Stimulated activated CD4-positive, alpha-beta T cell treated with anti-CD3 and anti-CD28 coated beads, Interleukin-2, amount 100 ng/mL, for 24 hours (primary cell): ENCODE results near the gene NFAM1.

ENCODE experiments used
- DNase-seq, 2 donors: peaks; one replicate each; pipeline ENCODE4 v3.0.0-alpha.2; 2020

Gene NFAM1

DNA sequence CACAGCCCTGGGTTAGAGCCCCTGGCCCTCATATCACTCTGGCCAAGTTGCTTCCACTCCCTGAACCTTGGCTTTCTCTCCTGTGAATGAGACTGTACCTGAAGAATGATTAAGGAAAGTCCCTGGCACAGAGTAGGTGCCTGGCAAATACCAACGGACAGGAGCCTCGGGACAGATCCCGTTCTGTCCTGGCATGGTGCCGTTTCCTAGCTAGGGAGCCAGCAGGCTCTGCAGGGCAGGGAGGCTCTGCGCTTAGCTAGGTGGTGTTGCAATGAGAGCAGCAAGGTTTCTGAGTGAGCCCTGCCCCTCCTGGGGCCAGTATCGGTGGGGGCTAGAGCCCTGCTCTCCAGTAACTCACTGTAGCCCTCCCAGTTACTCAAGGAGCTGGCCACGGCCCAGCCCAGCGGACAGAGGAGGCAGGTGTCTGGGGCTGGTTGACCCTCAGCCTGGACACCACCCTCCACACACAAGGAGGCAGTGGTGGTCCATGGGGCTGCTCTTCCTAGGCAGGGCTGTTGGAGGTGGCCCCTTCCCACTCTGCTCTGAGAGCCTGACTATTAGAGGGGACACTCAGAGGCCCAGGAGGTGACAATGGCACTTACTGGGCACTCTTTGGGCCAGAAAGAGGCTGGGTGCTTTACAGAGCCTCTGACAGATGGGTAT is 74.4 kb downstream of the NFAM1 start:
- no peak for DNase-seq

DNA sequence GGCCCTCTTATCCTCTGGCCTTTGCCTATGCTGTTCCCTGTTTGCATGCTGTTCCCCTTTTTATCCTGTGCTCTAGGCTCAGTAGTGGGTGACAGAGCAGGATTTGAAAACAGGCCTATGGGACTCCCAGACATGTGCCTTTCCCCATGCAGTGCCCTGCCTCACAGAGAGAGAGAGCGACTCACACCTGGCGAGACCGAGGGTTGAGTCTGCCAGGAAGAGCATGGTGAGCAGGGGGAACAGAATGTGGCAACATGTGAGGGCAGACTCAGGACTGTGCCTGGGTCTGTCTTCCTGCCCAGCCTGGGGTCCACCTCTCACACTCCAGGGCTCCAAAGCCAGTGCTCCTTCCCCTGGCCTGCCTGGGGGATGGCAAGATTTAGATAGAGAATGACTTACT is 75.0 kb downstream of the NFAM1 start:
- no peak for DNase-seq

DNA sequence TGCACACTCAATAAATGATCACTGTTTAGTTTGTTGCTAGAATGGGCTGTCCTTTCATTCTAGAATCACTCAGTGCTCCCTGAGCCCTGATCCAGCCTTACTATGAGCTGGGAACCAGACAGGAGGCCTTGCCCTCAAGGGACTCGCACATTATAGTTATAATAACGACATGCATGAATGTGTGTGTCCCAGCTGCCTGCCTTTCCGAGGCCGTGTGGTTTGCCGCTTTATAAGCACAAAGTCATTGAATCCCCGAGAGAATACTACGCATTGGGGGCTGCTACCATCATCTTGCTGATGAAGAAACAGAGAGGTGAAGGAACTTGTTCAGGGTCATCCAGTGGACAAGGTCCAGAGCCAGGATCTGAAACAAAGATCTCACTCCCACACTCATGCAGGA is 75.7 kb downstream of the NFAM1 start:
- DNase-seq: no peak

DNA sequence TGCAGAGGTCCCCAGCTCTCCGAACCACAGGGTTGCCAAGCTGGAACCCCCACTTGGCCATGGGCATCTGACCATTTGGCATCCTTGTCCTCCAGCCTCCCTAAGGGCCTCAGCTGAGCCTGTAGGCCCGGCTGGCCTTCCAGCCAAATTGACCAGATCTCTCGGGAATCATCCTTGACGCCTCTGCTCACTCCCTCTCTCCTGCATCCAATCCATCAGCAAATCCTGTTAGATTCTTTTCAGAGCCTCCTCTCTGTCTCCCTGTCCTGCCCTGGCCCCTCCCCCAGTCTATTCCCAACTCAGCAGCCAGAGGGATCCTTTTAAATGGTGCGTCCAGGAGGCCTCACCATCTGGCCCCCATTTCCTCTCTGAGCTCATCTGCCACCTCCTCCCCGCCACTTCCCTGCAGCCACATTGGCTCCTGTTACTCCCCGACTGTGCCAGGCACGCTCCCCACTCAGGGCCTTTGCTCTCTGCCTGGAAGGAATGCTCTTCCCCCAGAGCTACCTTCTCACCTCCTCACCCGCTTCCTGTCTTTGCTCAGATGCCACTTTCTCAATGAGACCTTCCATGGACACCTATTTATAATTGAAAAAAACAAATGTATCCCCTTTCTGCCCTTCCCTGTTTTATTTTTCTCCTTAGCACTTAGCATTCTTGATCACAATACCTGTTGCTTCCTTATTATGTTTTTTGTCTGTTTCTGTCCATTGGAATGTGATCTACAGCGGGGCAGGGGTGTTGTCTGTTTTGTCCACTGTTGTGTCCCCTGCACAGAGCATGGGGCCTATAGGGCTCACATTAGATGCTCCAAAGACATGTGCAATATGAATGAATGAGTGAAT is 78.1 kb downstream of the NFAM1 start:
- no peak for DNase-seq

DNA sequence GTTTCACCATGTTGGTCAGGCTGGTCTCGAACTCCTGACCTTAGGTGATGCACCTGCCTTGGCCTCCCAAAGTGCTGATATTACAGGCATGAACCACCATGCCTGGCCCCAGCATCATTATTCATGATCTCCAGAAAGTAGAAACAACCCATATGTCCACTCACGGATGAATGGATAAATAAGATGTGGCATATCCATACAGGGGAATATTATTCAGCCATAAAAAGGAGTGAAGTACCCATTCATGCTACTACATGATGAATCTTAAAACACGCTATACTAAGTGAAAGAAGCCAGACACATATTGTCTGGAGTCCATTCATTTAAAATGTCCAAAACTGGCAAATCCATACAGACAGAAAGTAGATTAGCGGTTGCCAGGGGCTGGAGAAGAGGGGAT is 81.8 kb downstream of the NFAM1 start:
- no peak for DNase-seq

DNA sequence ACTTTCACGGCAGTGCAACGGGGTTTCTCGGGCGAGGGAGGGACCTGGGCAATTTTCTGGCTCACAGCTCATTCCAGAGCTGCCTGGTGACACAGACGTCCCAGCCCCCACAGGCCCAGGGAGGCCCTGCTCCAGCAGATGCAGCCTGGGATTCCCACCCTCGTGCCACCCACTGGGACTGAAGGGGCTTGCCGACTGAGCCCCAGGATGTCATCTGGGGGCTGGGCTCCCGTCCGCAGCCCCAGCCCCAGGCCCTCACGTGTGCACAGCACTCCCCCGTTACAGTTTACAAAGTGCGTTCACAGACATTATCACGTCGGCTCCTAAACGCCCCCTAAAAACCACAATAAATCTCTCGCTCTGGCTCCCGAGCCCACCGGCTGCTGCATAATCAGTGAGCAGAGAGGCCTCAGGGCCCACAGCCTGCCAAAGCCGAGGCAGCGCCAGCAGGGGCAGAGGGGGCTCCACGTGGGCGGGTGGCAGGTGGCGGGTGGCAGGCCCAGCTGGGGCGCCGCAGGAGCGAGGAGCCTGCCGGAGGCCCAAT is 84.8 kb downstream of the NFAM1 start:
- DNase-seq: no peak

DNA sequence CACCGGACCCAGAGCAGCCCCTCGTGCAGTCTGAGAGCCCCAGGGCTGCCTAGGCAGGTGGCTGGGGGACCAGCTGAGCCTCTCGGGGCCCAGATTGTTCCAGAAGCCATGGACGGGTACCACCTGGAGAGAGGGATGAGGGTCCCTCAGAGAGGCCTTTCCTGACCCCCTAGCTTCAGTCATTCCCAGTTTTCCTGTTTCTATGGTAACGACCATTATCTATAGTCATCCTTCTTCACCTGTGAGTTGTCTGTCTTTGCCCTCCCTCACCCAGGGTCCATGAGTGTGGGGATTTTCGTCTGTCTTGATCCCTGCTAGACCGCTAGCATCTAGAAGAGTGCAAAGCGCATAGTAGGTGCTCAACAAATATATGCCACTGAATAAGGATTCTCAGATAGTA is 85.5 kb downstream of the NFAM1 start:
- no peak for DNase-seq

DNA sequence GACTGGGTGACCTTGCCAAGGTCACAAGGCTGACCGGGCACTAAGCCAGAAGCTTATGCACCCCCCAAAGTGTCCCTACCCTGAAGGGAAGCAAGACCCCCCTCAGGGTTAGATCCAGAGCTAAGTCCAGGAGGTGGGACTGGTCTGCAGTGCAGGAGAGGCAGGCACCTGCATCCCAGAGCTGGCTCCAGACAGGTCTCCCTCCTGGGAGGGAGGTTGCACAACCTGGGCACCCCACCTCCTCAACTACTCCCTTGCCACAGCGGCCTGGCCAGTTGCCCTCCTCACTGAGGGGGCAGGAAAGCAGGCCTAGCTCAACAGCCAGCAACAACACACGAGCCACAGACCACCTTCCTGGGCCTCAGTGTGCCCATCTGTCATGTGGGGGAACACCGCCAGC is 86.7 kb downstream of the NFAM1 start:
- DNase-seq: no peak

DNA sequence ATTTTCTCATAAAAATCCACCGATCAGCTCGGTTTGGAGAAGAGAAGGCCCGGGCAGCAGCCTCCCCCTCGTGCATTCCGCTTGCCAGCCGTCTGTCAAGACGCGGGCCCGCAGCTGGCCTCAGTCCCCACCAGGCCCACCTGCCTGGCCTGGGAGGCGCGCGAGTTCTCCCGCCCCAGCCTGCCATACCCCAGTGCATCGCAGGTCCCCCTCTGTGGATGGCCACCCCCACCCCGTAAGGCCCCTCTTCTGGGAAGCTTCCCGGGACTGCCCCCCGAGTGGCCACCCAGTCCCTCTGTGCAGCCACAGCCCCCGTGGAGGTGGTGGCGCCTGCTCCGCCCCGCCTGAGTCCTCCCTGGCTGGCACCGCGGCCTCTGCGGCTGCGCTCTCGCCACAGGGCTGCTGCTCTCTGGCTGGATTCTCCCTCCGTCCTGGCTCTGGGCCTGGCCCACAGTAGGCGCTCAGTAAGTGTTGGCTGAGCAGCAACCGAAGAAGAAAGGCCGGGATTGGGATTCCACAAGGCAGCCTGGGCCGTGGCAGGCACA is 87.8 kb downstream of the NFAM1 start:
- no peak for DNase-seq

DNA sequence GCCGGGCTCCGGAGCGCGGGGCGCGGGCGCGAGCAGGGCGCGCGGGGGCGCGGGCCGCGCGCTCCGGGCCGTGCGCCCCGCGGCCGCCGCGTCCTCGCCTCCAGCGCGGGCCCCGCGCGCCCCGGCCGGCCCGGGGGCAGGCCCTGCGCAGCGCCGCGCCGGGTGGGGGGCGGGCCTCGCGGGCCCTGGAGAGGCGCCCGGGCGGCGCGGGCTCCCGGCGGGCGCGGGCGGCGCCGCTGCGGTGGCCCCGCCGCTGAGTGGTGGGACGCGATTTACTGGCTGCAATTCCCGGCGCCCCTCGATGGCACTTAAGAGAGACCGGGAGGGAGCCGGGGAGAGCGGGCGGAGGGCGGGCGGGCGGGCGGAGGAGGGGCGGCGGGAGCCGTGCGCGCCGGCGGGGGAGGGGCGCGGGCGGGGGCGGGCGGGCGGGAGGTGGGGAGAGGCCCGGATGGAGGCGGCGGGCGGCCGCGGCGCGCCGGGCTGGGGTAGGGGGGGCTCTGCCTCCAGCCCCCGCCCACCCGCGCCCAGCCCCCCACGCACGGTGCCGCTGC is 88.6 kb downstream of the NFAM1 start:
- peak in 1 of 2 donors; percentile 26 for DNase-seq

DNA sequence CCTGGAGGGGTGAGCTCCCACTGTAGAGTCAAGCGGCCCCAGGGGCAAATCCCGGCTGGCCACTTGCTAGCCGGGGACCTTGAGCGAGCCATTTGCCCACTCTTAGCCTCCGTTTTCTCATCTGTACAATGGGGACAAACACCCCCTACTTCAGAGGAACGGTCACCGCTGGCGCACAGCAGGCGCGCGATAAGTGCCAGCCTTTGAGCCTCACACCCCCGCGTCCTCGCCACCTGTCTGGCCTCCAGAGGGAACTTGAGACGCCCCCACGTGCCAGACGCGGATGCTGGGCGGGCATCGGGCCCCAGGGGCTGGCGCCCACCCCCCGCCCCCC is 89.1 kb downstream of the NFAM1 start:
- peak in 1 of 2 donors; percentile 33 for DNase-seq

DNA sequence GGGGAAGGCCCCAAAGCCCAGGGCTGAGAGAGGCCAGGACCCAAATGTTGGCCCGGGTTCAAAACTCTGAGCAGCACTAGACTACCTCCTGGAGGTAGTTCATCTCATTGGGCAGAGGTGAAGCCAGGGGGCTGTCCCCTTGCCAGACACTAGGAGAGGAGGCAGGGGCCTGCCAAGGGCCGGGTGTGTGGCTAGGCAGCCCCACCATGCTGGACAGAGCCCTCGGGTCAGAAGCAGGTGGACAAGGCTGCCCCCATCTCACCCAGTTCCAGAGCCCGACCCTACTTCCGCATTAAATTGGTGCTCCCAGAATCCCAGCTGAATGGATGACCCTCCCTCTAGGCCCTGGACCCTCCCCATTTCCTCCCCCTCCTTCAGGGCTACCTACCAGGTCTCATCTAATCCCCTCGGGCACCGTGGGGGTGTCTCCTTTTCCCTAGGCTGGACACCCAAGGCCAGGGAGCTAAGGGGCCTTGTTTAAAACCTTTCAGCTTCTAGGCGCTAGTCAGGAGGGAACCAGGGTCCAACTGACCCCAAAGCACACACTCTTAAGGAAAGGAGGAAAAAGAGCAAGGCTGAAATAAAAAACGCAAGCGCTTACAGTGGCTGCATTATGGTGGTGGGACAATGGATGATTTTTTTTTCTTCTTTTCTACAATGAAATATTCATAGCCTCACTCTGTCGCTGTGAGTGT is 89.6 kb downstream of the NFAM1 start:
- no peak for DNase-seq

DNA sequence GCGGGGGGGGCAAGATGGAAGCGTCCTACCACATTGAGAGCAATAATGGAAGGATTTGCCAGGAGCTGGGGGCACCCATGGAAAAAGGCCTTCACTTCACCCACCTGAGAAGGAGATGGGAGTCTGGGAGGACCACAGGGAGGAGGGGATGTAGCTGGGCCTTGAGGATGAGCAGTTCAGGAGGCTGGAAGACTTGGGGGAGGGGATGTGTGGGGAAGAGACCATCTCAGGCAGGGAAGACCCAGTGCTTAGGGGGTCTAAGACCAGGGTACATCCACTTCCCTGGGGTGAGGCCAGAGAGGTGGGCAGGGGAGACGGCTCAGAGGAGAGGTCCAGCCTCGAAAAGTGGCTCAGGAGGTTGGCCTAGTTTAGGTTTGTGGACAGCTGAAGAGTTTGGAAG is 90.4 kb downstream of the NFAM1 start:
- DNase-seq: no peak

DNA sequence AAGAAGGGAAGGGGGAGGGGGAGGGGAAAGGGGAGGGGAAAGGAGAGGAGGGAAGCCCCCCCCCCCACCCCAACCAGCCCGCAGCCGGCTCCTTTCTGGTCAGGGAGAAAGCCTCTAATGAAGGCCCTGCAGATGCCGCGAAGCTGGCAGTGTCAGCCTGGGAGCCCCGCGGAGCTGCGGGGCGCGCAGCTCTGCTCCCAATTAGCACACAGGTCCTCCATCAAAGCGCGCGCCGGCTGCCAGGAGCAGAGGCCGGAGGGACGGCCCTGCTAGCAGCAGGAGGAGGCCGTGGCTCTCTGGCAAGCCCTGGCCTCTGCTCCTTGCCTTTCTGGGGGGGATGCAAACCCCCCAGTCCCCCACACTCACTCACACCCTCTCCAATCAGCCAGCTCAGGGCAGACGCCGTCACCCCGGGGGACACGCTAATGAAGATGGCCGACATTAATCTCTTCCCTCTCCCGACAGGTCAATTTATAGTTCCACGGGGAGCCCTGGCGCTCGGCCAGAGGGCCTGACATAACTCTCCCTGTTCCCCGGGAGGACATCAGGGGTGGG is 91.3 kb downstream of the NFAM1 start:
- no peak for DNase-seq

DNA sequence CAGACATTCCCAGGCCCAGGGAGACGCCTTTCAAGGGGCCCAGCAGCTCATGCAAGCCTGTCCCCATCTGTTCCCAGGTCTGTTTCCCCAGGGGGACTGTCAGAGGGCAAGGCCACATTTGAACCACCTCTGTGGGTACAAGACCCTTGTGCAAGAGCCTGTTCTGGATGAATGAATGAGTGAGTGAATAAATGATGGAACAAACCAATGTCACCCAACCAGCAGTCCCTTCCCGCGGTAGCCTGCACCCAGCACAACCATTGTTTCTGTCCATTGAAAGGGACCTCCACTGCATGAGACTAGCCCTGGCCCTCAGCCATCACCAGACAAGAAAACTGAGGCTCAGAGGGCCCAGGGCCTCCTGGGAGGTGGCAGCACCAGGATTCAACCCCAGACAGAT is 92.1 kb downstream of the NFAM1 start:
- DNase-seq: no peak

DNA sequence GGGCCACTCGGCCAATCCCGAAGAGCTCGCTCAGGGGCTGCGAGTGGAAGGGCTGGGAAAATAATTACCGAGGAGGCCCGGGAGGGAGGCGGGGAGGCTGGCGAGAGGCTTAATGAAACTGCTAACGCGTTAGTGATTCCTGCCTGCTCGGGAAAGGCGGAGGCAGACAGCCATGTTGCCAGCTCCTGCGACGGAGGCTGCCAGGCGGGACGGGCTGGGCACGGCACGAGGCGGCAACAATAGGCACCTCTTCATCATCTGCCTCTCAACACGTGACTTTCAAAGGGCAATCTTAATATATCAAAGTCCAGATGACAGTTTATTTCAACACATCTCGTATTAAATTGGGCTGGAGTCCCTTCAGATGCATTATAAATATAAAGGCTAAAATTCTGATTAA is 93.7 kb downstream of the NFAM1 start:
- no peak for DNase-seq

DNA sequence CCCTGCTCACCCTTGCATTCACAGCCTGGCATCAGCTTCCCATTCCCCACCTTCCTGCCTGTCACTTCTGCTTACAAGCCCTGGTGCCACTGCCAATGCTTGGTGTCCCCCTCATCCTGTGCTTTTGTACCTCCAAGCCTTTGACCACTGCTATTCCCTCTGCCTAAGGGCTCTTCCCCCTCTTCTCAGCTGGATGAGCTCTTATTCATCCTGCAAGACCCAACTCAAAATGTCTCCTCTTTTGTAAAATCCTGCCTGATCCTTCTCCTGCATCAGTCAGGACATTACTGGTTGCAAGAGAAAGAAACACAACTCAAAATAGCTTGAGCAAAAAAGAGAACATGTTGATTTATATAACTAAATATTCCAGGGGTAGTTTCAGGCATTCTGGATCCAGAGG is 94.8 kb downstream of the NFAM1 start:
- no peak for DNase-seq

DNA sequence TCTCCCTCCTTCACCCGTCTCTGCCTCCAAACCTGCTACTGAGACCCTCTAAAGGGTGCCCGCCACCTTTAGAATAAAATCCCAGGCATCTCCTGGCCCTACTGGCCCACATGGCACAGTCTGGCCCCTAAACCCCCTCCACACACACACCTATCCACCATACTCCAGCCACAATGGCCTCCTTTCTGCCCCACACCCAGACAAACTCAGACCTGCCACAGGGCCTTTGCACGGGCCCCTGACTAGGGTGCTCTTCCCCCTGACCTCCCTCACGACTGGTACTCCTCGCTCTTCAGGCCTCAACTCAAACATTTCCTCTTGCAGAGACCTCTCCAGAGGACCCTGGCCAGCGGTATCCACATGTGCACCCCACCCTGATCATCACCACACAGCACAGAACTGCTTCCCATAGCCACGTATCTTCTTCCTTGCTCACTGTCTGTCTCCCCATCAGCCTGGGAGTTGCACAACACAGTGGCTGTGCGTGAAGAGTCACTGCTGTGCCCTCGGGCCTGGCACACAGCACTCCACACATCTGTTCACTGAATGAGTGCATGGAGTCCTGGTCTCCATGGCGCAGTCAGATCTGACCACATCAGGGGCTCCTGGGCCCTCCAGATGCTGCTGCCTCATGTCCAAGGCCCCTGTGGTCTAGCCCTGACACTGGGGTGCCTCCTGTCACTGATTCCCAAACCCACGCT is 95.5 kb downstream of the NFAM1 start:
- DNase-seq: no peak

DNA sequence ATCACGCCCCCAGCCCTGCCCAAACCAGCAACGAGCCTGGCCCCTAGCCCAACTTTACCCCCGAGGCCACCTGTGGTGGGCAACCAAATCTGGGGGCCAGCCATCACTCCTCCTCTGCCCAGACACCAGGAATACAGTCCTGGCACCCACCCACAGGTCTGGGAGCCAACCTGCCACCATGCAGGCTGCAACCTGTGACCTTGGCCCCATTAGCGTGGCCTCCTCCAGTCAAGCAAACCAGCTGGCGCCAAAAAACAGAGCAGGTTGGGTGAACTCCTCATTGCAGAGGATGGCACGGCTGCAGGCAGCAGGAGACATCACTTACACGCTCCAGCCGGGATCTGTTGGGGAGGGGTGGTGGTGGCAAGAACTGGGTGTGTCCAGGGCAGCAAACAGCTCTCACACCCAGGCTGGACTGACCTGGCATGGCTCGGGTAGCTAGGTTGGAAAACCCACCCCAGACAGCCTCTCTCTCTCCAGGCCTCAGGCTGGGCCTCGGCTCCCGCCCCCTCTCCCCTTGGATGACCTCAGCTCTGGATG is 96.3 kb downstream of the NFAM1 start:
- no peak for DNase-seq

DNA sequence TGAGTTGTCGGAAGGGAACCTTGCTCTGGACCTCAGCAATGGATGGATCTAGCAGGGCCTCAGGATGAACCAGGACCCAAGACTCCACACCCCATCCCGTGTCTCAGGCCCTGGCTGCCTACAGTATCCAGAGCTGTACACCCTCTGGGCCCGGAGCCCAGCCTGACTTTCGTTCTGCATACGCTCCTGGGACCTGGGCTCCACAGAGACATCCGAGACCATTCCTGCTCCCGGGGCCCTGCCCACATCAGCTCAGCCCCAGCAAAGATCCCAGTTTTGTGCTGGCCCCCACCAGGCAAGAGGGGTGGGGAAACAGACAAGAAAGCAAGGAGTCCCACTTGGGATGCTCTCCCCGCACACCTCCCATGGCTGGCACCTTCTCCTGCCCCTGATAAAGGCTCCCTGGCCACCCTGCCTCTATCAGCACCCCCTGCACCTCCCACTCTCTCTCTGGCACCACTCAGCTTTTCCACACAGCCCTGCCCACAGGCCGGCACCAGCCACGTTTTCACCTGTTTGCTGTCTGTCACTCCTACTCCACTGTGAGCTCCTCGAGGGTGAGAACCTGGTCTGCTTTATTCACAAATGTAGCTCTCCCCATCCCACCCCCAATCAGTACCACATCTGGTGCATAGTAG is 97.2 kb downstream of the NFAM1 start:
- no peak for DNase-seq

DNA sequence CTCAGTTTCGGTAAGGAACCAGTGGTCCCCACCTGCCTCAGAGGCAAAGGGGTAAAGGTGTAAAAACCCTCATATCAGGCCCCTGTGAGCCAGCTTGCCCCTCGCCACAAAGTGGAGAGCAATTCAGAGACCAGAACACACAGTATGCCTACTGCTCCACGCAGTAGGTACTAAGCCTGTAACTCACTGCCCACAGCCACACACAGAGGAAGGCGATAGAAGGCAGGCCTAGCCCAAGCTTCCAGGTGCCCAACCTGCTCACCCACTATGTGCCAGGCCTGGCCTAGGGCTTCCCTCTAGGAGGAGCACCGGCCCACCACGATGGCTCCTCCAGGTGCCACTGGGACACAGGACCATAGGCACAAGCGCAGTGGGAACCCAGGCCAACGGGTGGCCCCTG is 98.7 kb downstream of the NFAM1 start:
- no peak for DNase-seq

DNA sequence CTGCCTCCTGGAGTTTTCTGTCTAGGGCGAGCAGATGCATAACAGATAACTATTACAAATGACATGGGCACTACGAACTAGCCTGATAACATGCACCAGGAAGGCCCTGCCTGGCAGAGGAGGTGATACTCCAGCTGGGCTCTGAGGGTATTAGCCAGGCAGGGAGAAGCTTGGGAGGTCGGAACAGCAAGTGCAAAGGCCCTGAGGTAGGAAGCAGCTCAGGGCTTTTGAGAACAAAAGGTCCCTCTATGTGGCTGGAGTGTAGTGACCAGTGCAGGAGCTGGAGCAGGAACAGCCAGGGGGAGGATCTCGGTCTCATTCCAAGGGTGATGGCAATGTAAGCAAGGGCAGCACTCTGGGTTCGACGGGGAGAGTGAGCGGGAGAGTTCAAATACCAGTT is 100.1 kb downstream of the NFAM1 start:
- no peak for DNase-seq
